ENCODE measurements around the gene PRPF8.
"Not testable (repeated sequence)": the region's sequence is repeated elsewhere in the genome, so short reads cannot be mapped to it uniquely, and the experiment has no call there.

The PRPF8 gene

DNA sequence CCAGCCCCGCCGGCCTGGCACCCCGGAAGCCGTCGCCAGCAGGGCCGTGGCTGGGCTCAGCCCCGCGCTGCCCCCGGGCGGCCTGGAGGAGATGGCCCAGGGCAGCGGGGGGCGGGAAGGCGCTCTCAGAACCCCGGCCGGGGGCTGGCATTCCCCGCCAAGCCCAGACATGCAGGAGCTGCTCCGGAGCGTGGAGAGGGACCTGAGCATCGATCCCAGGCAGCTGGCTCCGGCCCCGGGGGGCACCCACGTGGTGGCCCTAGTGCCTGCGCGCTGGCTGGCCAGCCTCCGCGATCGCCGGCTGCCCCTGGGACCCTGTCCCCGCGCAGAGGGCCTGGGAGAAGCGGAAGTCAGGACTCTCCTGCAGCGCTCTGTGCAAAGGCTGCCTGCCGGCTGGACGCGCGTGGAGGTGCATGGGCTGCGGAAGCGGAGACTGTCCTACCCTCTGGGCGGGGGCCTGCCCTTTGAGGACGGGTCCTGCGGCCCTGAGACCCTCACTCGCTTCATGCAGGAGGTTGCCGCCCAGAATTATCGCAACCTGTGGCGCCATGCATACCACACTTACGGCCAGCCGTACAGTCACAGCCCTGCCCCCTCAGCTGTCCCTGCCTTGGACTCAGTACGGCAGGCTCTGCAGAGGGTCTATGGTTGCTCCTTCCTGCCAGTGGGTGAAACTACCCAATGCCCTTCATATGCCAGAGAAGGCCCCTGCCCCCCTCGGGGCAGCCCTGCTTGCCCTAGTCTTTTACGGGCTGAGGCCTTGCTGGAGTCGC, 40.4 kb upstream of the PRPF8 start:
- in situ Hi-C loops (cut with MboI; ENCODE audit: low pct_unique_long_range_greater_than_20kb, low sequenced_read_pairs, unreplicated experiment) = loop anchor here (25.0 kb wide), 1 partner anchor 312 kb away; the partner anchor contains the start of genes DPH1, OVCA2 and RTN4RL1
- TF ChIP-seq CTCF (IDR thresholded peaks at IDR 0.05; ENCODE audit: extremely low read depth, insufficient read depth, missing control alignments) = no peak
- no peak for DNase-seq (ENCODE audit: low spot score)

GRCh38 chr17:1724351-1724868, 39.7 kb upstream of the PRPF8 start, which contains the start of gene WDR81:
TSS of gene WDR81 (plus strand) at chr17:1724704. CDS start at chr17:1724960, 256 bp downstream.
- in situ Hi-C loops (cut with MboI; ENCODE audit: low pct_unique_long_range_greater_than_20kb, low sequenced_read_pairs, unreplicated experiment) = loop anchor here (25.0 kb wide), 1 partner anchor 313 kb away; the partner anchor contains the start of genes DPH1, OVCA2 and RTN4RL1
- no peak for TF ChIP-seq CTCF (IDR thresholded peaks at IDR 0.05; ENCODE audit: extremely low read depth, insufficient read depth, missing control alignments)

GRCh38 chr17:1722022-1722421, 37.4 kb upstream of the PRPF8 start:
- in situ Hi-C loops (cut with MboI; ENCODE audit: low pct_unique_long_range_greater_than_20kb, low sequenced_read_pairs, unreplicated experiment) = loop anchor here (25.0 kb wide), 1 partner anchor 315 kb away; the partner anchor contains the start of genes DPH1, OVCA2 and RTN4RL1
- not testable (repeated sequence) for DNase-seq (ENCODE audit: low spot score)

More at GRCh38 chr17:1724351-1724868, 39.7 kb upstream of the PRPF8 start, which contains the start of gene WDR81:
- peak; percentile 96 for DNase-seq (ENCODE audit: low spot score)

DNA sequence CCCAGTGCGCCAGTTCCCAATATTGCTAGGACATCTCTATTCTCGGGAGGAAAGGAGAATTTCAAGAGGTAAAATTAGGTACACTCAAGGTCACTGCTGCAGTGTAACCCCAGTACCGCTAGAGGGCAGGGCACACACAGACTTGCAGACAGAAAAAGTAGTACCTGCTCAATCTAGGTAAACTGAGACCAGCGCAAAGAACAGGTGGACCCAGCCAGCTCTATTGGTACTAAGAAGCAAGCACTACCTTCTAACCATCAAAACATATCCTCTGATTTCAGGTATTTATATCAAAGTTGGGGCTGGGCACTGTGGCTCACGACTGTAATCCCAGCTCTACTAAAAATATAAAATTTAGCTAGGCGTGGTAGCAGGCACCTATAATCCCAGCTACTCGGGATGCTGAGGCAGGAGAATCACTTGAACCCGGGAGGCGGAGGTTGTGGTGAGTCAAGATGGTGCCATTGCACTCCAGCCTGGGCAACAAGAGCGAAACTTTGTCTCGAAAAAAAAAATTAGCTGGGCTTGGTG, 36.3 kb upstream of the PRPF8 start:
- in situ Hi-C loops (cut with MboI; ENCODE audit: low pct_unique_long_range_greater_than_20kb, low sequenced_read_pairs, unreplicated experiment) = loop anchor here (25.0 kb wide), 1 partner anchor 316 kb away; the partner anchor contains the start of genes DPH1, OVCA2 and RTN4RL1
- DNase-seq (ENCODE audit: low spot score) = no peak
- TF ChIP-seq CTCF (IDR thresholded peaks at IDR 0.05; ENCODE audit: extremely low read depth, insufficient read depth, missing control alignments) = peak; percentile 98

DNA sequence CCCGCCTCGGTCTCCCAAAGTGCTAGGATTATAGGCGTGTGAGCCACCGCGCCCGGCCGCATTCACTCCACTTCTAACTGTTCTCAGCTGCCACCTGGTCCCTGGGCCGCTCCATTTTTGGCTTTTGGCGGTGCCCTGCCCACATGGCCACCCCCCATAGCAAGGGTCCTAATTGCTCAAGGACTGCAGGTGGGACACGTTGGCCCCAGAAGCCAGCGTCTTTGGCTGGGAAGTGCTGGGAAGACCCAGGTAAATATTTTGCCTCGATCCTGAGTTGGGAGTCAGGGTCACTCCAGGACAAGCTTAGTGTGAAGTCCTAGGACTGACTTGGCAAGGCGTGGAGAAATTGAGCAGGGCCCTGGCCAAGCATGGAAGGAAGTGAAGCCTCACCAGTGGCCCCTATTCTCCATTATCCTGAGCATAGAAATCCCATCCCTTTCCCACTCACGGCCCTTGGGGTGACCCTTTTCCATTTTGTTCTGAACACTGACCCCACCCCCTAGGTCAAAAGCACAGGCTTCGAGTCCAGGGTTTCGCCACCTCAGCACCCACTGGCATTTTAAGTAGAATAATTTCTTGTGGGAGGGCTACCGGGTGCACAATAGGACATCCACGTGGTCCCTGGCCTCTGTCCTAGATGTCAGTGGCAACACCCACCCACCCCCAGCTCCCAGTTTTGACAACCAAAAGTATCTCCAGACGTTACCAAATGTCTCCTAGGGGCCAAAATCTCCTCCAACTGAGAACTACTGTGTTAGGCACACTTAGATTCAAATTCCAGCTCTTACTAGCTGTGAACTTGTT, 33.9 kb upstream of the PRPF8 start:
- in situ Hi-C loops (cut with MboI; ENCODE audit: low pct_unique_long_range_greater_than_20kb, low sequenced_read_pairs, unreplicated experiment) = loop anchor here (25.0 kb wide), 1 partner anchor 319 kb away; the partner anchor contains the start of genes DPH1, OVCA2 and RTN4RL1
- no peak for DNase-seq (ENCODE audit: low spot score)
- TF ChIP-seq CTCF (IDR thresholded peaks at IDR 0.05; ENCODE audit: extremely low read depth, insufficient read depth, missing control alignments) = no peak

DNA sequence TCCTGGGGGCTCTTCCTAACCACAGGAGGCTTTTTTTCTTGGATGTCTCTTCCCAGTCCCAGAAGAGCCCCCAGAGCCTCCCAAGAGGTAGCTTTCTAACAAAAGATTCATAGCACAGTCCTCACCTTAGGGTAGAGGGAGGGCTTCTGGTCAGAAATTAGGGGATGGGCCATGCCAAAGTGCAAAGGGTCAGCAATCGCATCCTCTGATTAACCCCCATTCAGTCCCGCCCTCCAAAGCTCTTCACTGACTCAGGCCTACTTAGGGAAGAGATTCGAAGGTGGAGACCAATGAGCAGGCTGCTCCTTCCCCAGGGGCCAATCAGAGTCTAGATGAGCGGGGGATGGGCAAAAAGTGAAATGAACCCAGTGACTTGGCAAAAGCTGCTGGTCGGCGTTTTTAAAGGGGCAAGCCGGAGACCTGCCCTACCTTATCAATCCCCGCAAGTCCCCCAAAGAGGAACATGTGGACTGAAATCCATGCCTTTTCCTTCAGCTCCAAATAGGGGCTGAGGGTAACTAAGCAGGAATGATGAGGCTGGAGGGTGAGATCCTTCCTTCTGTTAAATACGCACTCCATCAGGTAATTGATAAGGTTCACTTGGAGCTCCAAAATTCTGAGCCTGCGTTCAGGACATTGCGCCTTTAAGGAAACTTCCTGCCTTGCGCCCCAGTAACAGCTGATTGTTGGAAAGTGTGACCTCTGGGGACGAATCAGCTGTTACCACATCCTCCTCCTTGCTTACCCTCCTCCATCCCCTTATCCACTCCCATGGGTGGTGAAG, 32.4 kb upstream of the PRPF8 start:
- peak; percentile 95 for DNase-seq (ENCODE audit: low spot score)
- TF ChIP-seq CTCF (IDR thresholded peaks at IDR 0.05; ENCODE audit: extremely low read depth, insufficient read depth, missing control alignments) = no peak
- in situ Hi-C loops (cut with MboI; ENCODE audit: low pct_unique_long_range_greater_than_20kb, low sequenced_read_pairs, unreplicated experiment) = loop anchor here (25.0 kb wide), 1 partner anchor 320 kb away; the partner anchor contains the start of genes DPH1, OVCA2 and RTN4RL1

All from GM13977 (cell line).